ENCODE results near the gene CYP4F2. TPM values are rescaled to one million over a fixed set of nuclear protein-coding genes. Genes with fewer than 3 reads are reported as not detected.
"Not testable (repeated sequence)": the region's sequence is repeated elsewhere in the genome, so short reads cannot be mapped to it uniquely, and the experiment has no call there.

The CYP4F2 gene
- total RNA-seq, 1 donor from 2014 or later = not detected

- DNase-seq (ENCODE audit: low spot score) = no peak
Measured at GRCh38 chr19:15850385-15850784, 47.5 kb downstream of the CYP4F2 start.

- no peak for DNase-seq (ENCODE audit: low spot score)
Measured at GRCh38 chr19:15846923-15847322, 51.0 kb downstream of the CYP4F2 start.

- not testable (repeated sequence) for DNase-seq (ENCODE audit: low spot score)
Measured at GRCh38 chr19:15843894-15844222, 54.0 kb downstream of the CYP4F2 start.

- no peak for DNase-seq (ENCODE audit: low spot score)
Measured at GRCh38 chr19:15843203-15843893, 54.5 kb downstream of the CYP4F2 start.

- peak; percentile 24 for DNase-seq (ENCODE audit: low spot score)
Measured at GRCh38 chr19:15841875-15842569, 55.9 kb downstream of the CYP4F2 start.

- no peak for DNase-seq (ENCODE audit: low spot score)
Measured at GRCh38 chr19:15840833-15841232, 57.0 kb downstream of the CYP4F2 start.

- not testable (repeated sequence) for DNase-seq (ENCODE audit: low spot score)
Measured at GRCh38 chr19:15839888-15840287, 58.0 kb downstream of the CYP4F2 start.

GRCh38 chr19:15838351-15838750 is 59.5 kb downstream of the CYP4F2 start:
- no peak for DNase-seq (ENCODE audit: low spot score)

GRCh38 chr19:15837221-15837731 is 60.6 kb downstream of the CYP4F2 start:
- no peak for DNase-seq (ENCODE audit: low spot score)

GRCh38 chr19:15836330-15837220 is 61.3 kb downstream of the CYP4F2 start:
- peak; percentile 97 for DNase-seq (ENCODE audit: low spot score)

- DNase-seq (ENCODE audit: low spot score) = peak; percentile 3
Measured at GRCh38 chr19:15835565-15836329, 62.1 kb downstream of the CYP4F2 start.

GRCh38 chr19:15834232-15834631 is 63.6 kb downstream of the CYP4F2 start:
- not testable (repeated sequence) for DNase-seq (ENCODE audit: low spot score)

- no peak for DNase-seq (ENCODE audit: low spot score)
Measured at GRCh38 chr19:15831626-15832025, 66.2 kb downstream of the CYP4F2 start.

GRCh38 chr19:15829786-15830185 is 68.1 kb downstream of the CYP4F2 start:
- no peak for DNase-seq (ENCODE audit: low spot score)

- DNase-seq (ENCODE audit: low spot score) = no peak
Measured at GRCh38 chr19:15829306-15829698, 68.6 kb downstream of the CYP4F2 start.

GRCh38 chr19:15828611-15829305 is 69.1 kb downstream of the CYP4F2 start:
- not testable (repeated sequence) for DNase-seq (ENCODE audit: low spot score)

GRCh38 chr19:15828121-15828610 is 69.7 kb downstream of the CYP4F2 start:
- DNase-seq (ENCODE audit: low spot score) = no peak

Measured in mesenteric fat pad (tissue), 1 donor.